ENCODE measurements around the gene DLG2. TPM values are rescaled to one million over a fixed set of nuclear protein-coding genes. Genes with fewer than 3 reads are reported as not detected.

DLG2 gene
- total and polyA plus RNA-seq, 2 of the 8 experiments (the other 6 are each of a cell fraction or from before 2014, with no cell fraction given), result 1.7 to 14.3 TPM

DNA sequence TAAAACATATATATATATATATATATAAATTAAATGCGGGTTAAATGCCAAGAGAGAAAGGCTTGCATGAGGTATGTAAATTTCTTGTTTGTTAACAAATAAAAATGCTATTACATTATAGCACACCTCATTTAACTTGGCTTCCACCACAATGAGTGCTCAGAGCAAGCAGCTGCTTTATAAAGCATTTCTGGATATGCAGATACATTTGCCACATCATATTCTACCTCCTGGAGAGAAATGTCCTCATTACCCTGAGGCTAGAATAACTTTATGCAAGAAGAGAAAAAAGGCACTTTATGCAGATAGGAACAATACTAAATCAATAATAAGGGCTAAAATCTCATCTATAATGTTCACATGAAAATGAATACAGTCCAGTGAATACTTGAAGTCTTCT, 2159.3 kb downstream of the DLG2 start (continued):
- no peak for TF ChIP-seq CHD7 (IDR thresholded peaks at IDR 0.05; ENCODE audit: insufficient replicate concordance, low read length)
- no peak for TF ChIP-seq SP2 (IDR thresholded peaks at IDR 0.05; ENCODE audit: low read length)
- TF ChIP-seq CTCF (IDR thresholded peaks at IDR 0.05; ENCODE audit: control extremely low read depth in 1 of 3, insufficient read depth in 1 of 3, low read depth in 1 of 3, low read length in 3 of 3), result no peak
- TF ChIP-seq BACH1 (IDR thresholded peaks at IDR 0.05; ENCODE audit: low read length), result no peak
- no peak for TF ChIP-seq GABPA (IDR thresholded peaks at IDR 0.05; ENCODE audit: borderline replicate concordance, insufficient read depth, low read length)
- no peak for TF ChIP-seq MAFK (IDR thresholded peaks at IDR 0.05; ENCODE audit: low read depth, low read length)
- TF ChIP-seq TCF12 (IDR thresholded peaks at IDR 0.05; ENCODE audit: low read depth, low read length), result no peak
- no peak for TF ChIP-seq CBX8 (IDR thresholded peaks at IDR 0.05; ENCODE audit: borderline replicate concordance, low read depth, low read length)
- TF ChIP-seq RXRA (IDR thresholded peaks at IDR 0.05; ENCODE audit: insufficient read depth, low read depth, low read length), result no peak
